Measurements from ENCODE around the gene CLEC11A.

DNA sequence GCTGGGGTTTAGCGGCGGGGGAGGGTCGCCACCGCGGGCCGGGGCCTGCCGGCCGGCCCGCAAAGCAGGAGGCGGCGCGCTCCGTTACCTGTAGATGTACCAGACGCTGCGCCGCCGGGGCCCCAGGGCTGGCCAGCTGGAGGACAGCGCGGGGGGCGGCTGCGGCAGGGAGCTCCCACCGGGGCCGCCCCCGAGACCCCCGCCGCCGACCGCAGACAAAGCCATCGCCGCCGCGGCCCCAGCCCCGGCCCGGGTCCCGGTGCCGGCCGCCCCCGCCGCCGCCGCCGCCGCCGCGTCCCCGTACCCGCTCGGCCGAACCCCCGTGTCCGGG, 28.4 kb upstream of the CLEC11A start:
- TF ChIP-seq, protein P1, sequence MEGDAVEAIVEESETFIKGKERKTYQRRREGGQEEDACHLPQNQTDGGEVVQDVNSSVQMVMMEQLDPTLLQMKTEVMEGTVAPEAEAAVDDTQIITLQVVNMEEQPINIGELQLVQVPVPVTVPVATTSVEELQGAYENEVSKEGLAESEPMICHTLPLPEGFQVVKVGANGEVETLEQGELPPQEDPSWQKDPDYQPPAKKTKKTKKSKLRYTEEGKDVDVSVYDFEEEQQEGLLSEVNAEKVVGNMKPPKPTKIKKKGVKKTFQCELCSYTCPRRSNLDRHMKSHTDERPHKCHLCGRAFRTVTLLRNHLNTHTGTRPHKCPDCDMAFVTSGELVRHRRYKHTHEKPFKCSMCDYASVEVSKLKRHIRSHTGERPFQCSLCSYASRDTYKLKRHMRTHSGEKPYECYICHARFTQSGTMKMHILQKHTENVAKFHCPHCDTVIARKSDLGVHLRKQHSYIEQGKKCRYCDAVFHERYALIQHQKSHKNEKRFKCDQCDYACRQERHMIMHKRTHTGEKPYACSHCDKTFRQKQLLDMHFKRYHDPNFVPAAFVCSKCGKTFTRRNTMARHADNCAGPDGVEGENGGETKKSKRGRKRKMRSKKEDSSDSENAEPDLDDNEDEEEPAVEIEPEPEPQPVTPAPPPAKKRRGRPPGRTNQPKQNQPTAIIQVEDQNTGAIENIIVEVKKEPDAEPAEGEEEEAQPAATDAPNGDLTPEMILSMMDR (IDR thresholded peaks at IDR 0.05): no peak
- TF ChIP-seq POLR2AphosphoS5 (IDR thresholded peaks at IDR 0.05; ENCODE audit: insufficient read depth in 1 of 2, low read depth in 1 of 2): no peak
